Hematopoietic multipotent progenitor cell (in vitro differentiated cells): ENCODE data around the gene PDAP1. TPM values are rescaled to one million over a fixed set of nuclear protein-coding genes. Genes with fewer than 3 reads are reported as not detected.
"Not testable (repeated sequence)": the region's sequence is repeated elsewhere in the genome, so short reads cannot be mapped to it uniquely, and the experiment has no call there.

ENCODE experiments used
- DNase-seq, 3 donors: peaks; one replicate each; pipeline ENCODE4 v3.0.0-alpha.2; 2011 to 2015; ENCODE audit warnings: low read depth in 2 of 3, low spot score in 2 of 3
- total RNA-seq: library from RNA; depleted of rRNA; stranded (reverse); fragments of >200 nt; gene quantifications from one replicate; pipeline ENCODE4 v1.2.3, GENCODE V29; 2012

PDAP1 gene
- total RNA-seq, 1 donor = 14.3 TPM

GRCh38 chr7:99357701-99358490 is 50.5 kb downstream of the PDAP1 start:
- no peak for DNase-seq

GRCh38 chr7:99355098-99355497 is 53.3 kb downstream of the PDAP1 start:
- no peak for DNase-seq

GRCh38 chr7:99352247-99352646 is 56.1 kb downstream of the PDAP1 start:
- DNase-seq = no peak

GRCh38 chr7:99350641-99351040 is 57.8 kb downstream of the PDAP1 start:
- not testable (repeated sequence) for DNase-seq

Other genes starting within 250 kb of the PDAP1 start
- gene KPNA7, start 200.5 kb downstream of the PDAP1 start, total RNA-seq = under 0.01 TPM
- not detected for gene MYH16, start 135.8 kb downstream of the PDAP1 start, total RNA-seq
- 52.8 TPM for gene ARPC1A, start 82.7 kb downstream of the PDAP1 start, total RNA-seq
- 420 TPM for gene ARPC1B, start 33.9 kb downstream of the PDAP1 start, total RNA-seq
- gene BUD31, start 372 bp upstream of the PDAP1 start, total RNA-seq = 32.9 TPM
- gene PTCD1, start 30.2 kb upstream of the PDAP1 start, total RNA-seq = 8.9 TPM
- 41.5 TPM for gene CPSF4, start 30.3 kb upstream of the PDAP1 start, total RNA-seq
- 334 TPM for gene ATP5MF, start 57.6 kb upstream of the PDAP1 start, total RNA-seq
- gene ZNF789, start 64.3 kb upstream of the PDAP1 start, total RNA-seq = 10.0 TPM
- 61.4 TPM for gene ZNF394, start 91.7 kb upstream of the PDAP1 start, total RNA-seq
- gene ZKSCAN5, start 96.1 kb upstream of the PDAP1 start, total RNA-seq = 6.5 TPM
- 3.2 TPM for gene FAM200A, start 143.5 kb upstream of the PDAP1 start, total RNA-seq
- gene ZNF655, start 150.0 kb upstream of the PDAP1 start, total RNA-seq = 44.2 TPM
- 0.54 TPM for gene TMEM225B, start 189.7 kb upstream of the PDAP1 start, total RNA-seq
- 17.5 TPM for gene ZSCAN25, start 208.3 kb upstream of the PDAP1 start, total RNA-seq